H4 (cell line): ENCODE measurements around the gene KIT. TPM values are rescaled to one million over a fixed set of nuclear protein-coding genes. Genes with fewer than 3 reads are reported as not detected.

ENCODE experiments used
- DNase-seq: peaks from one replicate; pipeline ENCODE4 v3.0.0-alpha.2; 2015; ENCODE audit warnings: low spot score
- total RNA-seq: library from RNA; depleted of rRNA; stranded (reverse); fragments of >200 nt; shearing (Covaris generic); gene quantifications from 2 replicates; pipeline ENCODE4 v1.2.3, GENCODE V29; 2014

The KIT gene
- total RNA-seq, 1 experiment from 2014 or later: 1.2 TPM

DNA sequence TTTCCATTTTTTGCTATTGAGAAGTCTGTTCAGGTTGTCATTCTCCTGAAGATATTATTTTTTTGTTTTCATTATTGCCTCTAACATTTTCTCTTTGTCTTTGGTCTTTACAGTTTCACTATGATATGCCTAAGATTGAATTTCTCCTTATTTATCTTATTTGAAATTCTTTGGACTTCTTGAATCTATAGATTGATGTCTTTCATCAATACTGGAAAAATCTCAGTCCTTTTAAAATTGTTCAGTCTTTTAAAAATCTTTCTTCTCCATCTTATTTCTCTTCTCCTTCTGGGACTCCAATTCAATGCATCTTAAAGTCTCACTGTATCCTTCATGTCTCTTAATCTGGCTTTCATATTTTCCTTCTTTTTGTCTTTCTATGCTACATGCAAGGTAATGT lies 86.7 kb downstream of the KIT start:
- no peak for DNase-seq

DNA sequence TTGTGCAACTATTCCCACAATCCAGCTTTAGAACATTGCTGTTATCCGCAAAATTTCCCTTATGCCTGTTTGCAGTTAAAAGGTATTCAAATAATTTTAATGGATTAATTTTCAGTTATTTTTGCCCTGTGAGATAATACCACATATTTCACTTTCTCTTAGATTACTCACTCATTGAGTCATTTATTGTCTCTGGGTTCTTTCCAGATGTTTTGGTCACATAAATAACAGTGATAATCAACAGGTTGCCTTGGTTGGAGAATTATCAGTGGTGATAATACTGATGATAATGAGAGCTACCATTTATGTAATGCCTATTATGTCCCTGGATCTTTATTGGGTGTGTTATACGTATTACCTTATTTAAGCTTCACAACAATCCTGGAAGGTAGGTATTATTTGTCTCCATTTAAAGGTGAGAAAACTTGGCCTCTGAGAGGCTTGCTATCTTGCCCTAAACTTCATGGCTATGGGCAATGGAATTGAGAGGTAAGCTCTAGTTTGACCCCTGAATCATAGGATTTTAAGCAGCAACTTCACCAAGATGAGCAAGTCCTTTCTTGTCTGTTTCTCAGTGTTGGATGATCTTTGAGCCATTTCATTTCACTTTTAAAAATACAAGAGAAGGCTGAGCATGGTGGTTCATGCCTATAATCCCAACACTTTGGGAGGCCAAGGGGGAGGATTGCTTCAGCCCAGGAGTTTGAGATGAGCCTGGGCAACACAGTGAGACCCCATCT lies 87.4 kb downstream of the KIT start:
- no peak for DNase-seq

DNA sequence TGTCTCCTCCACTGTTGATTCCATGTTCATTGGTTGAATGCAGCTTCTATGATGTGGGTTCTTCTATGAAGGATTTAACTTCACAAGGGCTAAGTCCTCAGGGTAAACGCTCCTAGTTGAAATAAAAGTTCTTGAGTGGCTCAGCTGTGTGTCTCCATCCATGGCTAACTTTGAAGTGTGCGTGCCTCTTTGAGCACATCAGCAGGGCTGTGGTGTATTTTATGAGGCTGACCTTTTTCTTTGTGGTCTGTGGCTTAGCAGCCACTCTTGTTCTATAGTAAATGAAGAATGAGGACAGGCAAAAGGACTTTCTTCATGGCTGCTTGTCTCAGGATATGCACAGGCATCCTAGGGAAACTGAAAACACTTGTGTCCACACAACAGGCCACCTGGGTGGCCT lies 88.5 kb downstream of the KIT start:
- peak; percentile 72 for DNase-seq

DNA sequence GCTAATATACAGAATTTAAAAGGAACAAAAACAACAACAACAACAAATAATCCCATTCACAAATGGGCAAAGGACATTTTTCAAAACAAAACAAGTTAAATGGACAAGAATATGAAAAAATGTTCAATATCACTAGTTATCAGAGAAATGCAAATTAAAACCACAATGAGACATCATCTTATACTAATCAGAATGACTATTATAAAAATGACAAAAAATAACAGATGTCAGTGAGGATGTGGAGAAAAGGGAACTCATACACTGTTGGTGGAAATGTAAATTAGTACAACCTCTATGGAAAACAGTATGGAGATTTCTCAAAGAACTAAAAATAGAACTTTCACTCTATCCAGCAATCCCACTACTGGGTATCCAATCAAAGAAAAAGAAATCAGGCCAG lies 92.6 kb downstream of the KIT start:
- no peak for DNase-seq

DNA sequence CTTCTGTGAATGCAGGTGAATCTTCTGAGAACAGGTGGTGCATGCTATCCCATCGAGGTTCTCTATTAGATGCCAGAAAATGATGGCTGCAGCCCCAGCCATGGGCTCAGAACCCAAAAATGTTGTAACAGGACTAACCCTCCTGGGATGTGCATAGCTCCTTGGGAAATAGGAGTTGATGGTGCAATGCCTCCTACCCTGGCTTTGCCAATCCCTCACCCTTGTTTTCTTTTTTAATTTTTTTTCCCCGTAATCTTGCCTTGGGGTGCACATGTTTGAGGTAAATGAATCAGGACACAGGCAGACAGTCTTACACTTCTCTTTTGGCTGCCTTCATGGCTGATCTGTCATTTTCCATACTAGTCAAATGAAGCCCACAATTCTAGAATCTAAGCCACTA lies 96.6 kb downstream of the KIT start:
- DNase-seq: no peak

DNA sequence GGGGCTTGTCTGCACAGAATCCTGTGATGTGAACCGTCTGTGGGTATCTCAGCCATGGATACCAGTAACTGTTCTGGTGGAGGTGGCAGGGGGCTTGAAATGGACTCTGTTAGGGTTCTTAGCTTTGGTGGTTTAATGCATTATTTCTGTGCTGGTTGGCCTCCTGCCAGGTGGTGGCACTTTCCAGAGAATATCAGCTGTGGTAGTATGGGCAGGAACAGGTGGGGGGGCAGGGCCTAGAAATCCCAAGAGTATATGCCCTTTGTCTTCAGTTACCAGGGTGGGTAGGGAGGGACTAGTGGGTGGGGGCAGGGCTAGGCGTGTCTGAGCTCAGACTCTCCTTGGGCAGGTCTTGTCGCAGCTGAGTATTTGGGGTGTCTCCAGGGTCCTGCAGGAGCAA lies 106.7 kb downstream of the KIT start:
- DNase-seq: no peak

DNA sequence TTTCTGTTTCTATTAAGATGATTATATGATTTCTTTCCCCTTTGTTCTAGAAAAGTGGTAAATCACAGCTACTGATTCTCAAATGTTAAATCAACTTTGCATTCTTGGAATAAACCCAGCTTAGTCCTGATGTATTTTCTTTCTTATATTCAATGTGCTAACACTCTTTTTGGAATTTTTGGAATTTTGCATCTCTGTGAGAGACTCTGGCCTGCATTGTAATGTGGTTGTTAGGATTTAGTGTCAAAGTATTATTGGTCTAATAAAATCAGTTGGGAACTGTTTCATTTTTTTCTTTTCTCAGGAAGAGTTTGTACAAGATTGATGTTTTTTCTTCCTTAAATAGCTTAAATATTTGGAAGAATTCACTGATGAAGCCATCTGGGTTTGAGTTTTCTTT lies 109.6 kb downstream of the KIT start:
- DNase-seq: no peak

DNA sequence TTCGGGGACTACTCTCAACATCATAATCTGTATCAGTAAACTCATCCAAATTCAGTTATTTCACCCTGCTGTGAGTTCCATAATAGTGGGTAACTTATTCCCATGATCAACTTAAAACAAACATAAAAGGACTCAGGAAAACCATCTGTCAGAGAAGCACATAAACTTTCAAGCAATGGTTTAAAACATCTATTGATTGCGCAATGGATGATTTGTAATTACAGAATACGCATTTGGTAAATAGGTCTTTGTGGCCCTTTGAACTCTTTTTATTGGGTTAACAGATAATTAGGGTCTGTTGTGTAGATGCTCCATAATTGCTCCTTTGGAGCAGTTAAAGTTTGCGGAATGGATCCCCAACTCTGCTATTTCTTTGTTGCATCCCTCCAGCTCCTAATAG lies 115.3 kb downstream of the KIT start:
- DNase-seq: no peak

DNA sequence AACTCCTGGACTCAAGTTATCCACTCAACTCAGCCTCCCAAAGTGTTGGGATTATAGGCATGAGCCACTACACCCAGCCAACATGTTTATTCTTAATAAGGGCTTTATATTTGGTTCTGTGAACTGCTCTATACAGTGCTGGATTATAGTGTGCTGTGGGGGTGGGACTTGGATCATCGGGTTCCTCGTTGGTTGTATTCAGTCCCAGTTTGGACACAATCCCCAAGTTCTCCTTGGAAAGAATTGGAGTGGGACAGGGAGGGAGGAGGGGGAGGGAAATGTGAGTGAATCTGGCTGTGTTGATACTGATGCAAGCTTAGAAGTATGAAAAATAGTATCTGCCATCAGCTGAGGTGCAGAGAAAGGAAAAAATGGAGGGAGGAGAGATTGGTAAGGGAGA lies 121.3 kb downstream of the KIT start:
- DNase-seq: no peak

DNA sequence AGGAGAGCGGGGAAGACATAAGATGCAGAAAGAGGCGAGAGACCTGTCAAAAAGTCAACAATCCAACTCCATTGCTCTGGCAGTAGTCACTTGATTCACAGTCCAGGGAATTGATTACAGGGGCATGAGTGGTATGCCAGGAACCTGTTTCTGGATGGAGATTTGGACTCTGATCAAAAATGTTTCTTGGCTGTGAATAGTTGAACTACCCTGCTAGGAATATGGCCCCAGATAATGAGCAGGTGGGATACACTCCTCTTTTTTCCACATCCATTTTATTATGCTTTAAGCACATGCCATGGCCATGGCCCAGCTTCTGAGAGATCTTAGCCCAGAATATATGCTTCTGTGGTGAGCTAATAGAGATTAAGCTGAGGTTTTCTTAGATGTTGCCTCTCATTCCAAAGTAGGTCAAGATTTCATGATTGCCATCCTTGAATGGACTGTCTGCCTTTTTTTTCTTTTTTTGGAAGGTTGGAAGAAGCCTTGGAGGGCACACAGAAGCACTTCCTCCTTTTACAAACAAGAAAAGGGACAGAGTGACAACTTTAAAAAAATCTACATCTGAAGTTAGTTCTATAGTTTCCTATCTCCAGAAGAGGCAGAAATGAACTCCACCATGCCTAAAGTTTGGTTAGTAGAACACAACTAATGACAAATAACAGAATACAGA lies 121.9 kb downstream of the KIT start:
- no peak for DNase-seq

DNA sequence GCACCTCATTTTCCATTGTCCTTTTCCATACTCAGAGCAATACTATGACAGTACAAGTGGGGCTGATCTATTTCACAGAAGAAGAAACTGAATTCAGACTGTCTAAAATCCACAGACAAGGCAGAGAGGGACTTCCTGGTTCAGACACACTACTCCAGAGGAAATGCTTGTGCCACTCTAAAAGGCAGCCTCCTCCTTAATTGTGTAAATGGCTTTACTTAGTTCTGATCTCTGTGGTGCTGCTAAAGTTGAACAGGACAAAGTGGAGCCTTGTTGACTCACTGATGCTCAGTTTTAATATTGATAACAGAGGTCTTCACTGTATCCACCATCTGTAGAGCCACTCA lies 122.4 kb downstream of the KIT start:
- DNase-seq: no peak

DNA sequence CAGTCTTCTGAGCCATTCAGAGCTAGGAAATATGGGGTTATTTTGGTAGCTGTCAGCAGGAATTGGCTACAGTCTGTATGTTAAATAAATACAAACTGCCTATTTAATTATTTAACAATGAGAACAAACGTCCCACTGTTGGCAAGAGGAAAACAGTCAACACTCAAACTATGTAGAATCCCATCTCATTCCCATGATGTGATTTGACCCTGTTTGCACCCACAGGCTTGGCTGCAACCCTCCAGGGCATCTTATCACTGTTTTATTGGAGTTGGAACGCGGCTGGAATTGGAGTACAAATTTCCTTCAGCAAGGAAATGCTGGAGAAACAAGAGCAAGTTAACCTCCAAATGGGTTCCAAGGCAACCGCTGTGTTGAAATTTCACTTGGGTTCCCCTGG lies 124.0 kb downstream of the KIT start:
- DNase-seq: no peak

DNA sequence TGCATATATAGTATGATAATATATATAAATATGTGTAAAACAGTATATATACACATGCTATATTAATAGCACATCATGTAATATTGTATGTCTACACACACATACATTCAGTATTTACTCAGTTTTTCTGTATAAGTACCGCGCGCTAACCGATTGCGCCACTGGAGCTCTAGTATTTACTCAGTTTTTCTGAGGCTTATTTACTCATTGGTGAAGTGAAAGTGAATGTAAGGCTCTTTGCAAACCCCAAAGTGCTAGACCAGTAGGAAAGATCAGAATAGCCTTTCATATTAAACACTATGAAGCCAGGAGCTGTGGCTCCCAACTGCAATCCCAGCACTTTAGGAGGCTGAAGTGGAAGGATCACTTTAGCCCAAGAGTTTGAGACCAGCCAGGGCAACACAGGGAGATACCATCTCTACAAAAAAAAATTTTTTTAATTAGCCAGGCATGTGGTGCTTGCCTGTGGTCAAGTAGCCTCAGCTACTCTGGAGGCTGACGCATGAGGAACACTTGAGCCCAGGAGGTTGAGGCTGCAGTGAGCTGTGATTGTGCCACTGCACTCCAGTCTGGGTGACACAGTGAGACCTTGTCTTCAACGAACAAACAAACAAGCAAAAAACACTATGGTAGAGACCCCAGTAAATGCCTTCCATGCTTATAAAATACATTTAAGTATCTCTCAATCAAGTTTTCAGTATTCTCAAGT lies 125.8 kb downstream of the KIT start:
- DNase-seq: no peak

DNA sequence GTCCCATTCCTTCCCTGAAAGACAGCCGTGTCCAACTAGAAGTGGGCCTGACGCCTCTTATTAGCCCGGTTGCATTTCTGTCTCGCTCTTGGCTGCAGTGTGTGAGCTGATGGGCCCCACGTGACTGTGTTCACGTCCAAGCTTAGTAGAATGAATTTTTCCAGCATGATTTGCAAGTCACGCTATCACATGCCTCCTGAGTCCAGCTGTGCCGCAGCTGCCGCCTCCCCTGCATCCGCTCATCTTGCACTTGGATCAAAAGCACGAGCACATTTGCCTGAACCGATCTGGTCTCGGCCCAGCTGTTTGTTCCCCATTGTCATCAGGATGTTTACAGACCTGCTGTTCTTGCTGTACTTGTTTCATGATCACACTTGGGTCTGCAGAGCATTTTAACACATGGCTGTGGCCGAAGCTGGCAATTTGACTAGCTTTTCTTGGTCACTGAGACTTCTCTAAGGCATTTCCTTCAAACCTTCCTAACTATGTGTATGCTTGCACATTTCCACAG lies 126.5 kb downstream of the KIT start:
- peak; percentile 69 for DNase-seq
